HEK293 (cell line): ENCODE results near the gene LRP1B.

Experiments used
- CTCF ChIA-PET: fragments of 350-600 bp; formaldehyde crosslinking; extraction: SDS; loops from one replicate; lab custom pipeline; 2021; ENCODE audit warnings: antibody characterized with exemption; lab: Yijun Ruan, JAX
- POLR2A ChIA-PET: fragments of 300-600 bp; formaldehyde crosslinking; extraction: SDS; loops from one replicate; lab custom pipeline; 2020; ENCODE audit warnings: antibody characterized with exemption, inconsistent platforms; lab: Yijun Ruan, JAX
- H3K27ac ChIP-seq: fragments of 200-500 bp; sonication (Bioruptor generic); 2 replicates; pipeline ENCODE4 v1.5.1; 2014; ENCODE audit warnings: low read depth, low read length, control low read depth, inconsistent platforms; ENCODE audit errors: extremely low read depth
- H3K36me3 ChIP-seq, 2 experiments: fragments of 200-500 bp in 1 of 2; sonication (Bioruptor generic) in 1 of 2; 1 replicate in 1 of 2; 2 replicates in 1 of 2; pipeline ENCODE4 v1.5.1; 2014 to 2017; ENCODE audit warnings: inconsistent platforms in 2 of 2, low read length in 2 of 2; ENCODE audit not compliant: control insufficient read depth in 2 of 2, insufficient read depth in 1 of 2
- H3K4me1 ChIP-seq: fragments of 200-500 bp; sonication (Bioruptor generic); 2 replicates; pipeline ENCODE4 v1.5.1; 2014; ENCODE audit warnings: mild to moderate bottlenecking, low read length, inconsistent platforms; ENCODE audit not compliant: control insufficient read depth, insufficient read depth
- H3K4me3 ChIP-seq: 2 replicates; pipeline ENCODE4 v1.5.1; 2011; ENCODE audit warnings: low read depth, mild to moderate bottlenecking, control low read depth, low read length, moderate library complexity
- H3K9me3 ChIP-seq: fragments of 200-500 bp; sonication (Bioruptor generic); 2 replicates; pipeline ENCODE4 v1.5.1; 2014; ENCODE audit warnings: low read depth, low read length, inconsistent platforms; ENCODE audit not compliant: control insufficient read depth, insufficient read depth
- OSR2 ChIP-seq: fragments of 450-650 bp; formaldehyde crosslinking; IDR thresholded peaks from 2 replicates; pipeline ENCODE4 v1.5.1; 2016; ENCODE audit warnings: missing biosample characterization, missing genetic modification characterization
- TCF7L2 ChIP-seq: IDR thresholded peaks from 2 replicates; pipeline ENCODE4 v1.6.1; 2011; ENCODE audit warnings: low read depth, mild to moderate bottlenecking, inconsistent platforms, low read length, moderate library complexity, borderline replicate concordance
- TRIM28 ChIP-seq: IDR thresholded peaks from 2 replicates; pipeline ENCODE4 v1.6.1; 2011; ENCODE audit warnings: low read length, control low read depth, borderline replicate concordance
- YY1 ChIP-seq: fragments of 450-650 bp; formaldehyde crosslinking; IDR thresholded peaks from 2 replicates; pipeline ENCODE4 v1.5.1; 2018; ENCODE audit warnings: missing biosample characterization, missing genetic modification characterization
- ZBTB17 ChIP-seq: fragments of 450-650 bp; formaldehyde crosslinking; IDR thresholded peaks from 2 replicates; pipeline ENCODE4 v1.5.1; 2016; ENCODE audit warnings: missing biosample characterization, missing genetic modification characterization
- ZBTB8A ChIP-seq: fragments of 450-650 bp; formaldehyde crosslinking; IDR thresholded peaks from 2 replicates; pipeline ENCODE4 v1.5.1; 2016; ENCODE audit warnings: missing biosample characterization, missing genetic modification characterization
- ZIC2 ChIP-seq: fragments of 450-650 bp; formaldehyde crosslinking; IDR thresholded peaks from 2 replicates; pipeline ENCODE4 v1.5.1; 2016; ENCODE audit warnings: missing biosample characterization, missing genetic modification characterization
- ZNF16 ChIP-seq: fragments of 450-650 bp; formaldehyde crosslinking; IDR thresholded peaks from 2 replicates; pipeline ENCODE4 v1.5.1; 2016; ENCODE audit warnings: low read depth, missing biosample characterization, missing genetic modification characterization
- ZNF184 ChIP-seq: fragments of 450-650 bp; IDR thresholded peaks from 2 replicates; pipeline ENCODE4 v1.5.1; 2018; ENCODE audit warnings: missing biosample characterization, mild to moderate bottlenecking, missing genetic modification characterization
- ZNF248 ChIP-seq: fragments of 450-650 bp; formaldehyde crosslinking; IDR thresholded peaks from 2 replicates; pipeline ENCODE4 v1.5.1; 2017; ENCODE audit warnings: missing biosample characterization, missing genetic modification characterization
- ZNF530 ChIP-seq: fragments of 450-650 bp; formaldehyde crosslinking; IDR thresholded peaks from 2 replicates; pipeline ENCODE4 v1.5.1; 2016; ENCODE audit warnings: low read depth, missing biosample characterization, missing genetic modification characterization
- ZNF707 ChIP-seq: fragments of 450-650 bp; formaldehyde crosslinking; IDR thresholded peaks from 2 replicates; pipeline ENCODE4 v1.5.1; 2016; ENCODE audit warnings: missing biosample characterization, missing genetic modification characterization
- ZNF843 ChIP-seq: fragments of 450-650 bp; formaldehyde crosslinking; IDR thresholded peaks from 2 replicates; pipeline ENCODE4 v1.5.1; 2016; ENCODE audit warnings: missing biosample characterization, missing genetic modification characterization
- TF ChIP-seq, protein P1 (sequence below): fragments of 450-650 bp; formaldehyde crosslinking; IDR thresholded peaks from 2 replicates; pipeline ENCODE4 v1.5.1; 2017; ENCODE audit warnings: missing biosample characterization, missing genetic modification characterization
- TF ChIP-seq, protein P2 (sequence below): fragments of 450-650 bp; formaldehyde crosslinking; IDR thresholded peaks from 2 replicates; pipeline ENCODE4 v1.5.1; 2016; ENCODE audit warnings: missing biosample characterization, missing genetic modification characterization
- TF ChIP-seq, protein P3 (sequence below): fragments of 450-650 bp; formaldehyde crosslinking; conservative IDR thresholded peaks from 2 replicates; pipeline ENCODE4 v1.5.1; 2016; ENCODE audit warnings: low read depth, missing biosample characterization, missing genetic modification characterization
- TF ChIP-seq, protein P4 (sequence below): fragments of 450-650 bp; formaldehyde crosslinking; IDR thresholded peaks from 2 replicates; pipeline ENCODE4 v1.5.1; 2016; ENCODE audit warnings: missing biosample characterization, missing genetic modification characterization
- TF ChIP-seq, protein P5 (sequence below): fragments of 450-650 bp; formaldehyde crosslinking; IDR thresholded peaks from 2 replicates; pipeline ENCODE4 v1.5.1; 2016; ENCODE audit warnings: missing biosample characterization, missing genetic modification characterization
- TF ChIP-seq, protein P6 (sequence below): fragments of 450-650 bp; formaldehyde crosslinking; IDR thresholded peaks from 2 replicates; pipeline ENCODE4 v1.5.1; 2016; ENCODE audit warnings: missing biosample characterization, missing genetic modification characterization, borderline replicate concordance

The LRP1B gene

DNA sequence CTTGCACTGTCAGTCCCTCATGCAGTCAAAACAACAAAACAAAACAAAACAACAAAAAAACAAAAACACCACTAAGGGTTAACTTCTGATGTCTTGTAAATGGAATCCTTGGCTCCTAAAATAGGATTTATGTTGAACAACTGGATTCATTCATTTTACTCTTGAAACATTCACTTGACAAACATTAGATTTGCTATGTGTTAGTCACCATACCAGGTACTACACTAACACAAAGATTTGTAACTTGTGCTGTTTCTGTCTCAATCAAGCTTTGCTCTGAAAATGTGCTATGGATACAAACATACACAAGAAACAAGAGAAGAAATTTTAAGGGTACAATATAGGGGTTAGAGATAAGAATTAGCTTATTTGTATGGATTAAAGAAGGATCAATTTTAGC is 812.8 kb downstream of the LRP1B start:
- Histone ChIP-seq H3K4me3 (no peak overlapping the region), H3K9me3 (no peaks in the 10 kb centered on the region), H3K36me3 (no peaks in the 10 kb centered on the region), H3K4me1 (peaks cover 8% of the 10 kb centered on the region), H3K27ac (no peak overlapping the region)
- POLR2A ChIA-PET, result no interaction called here
- CTCF ChIA-PET, result no interaction called here
- TF ChIP-seq YY1 (tag by site-specific recombination), result no peak
- no peak for TF ChIP-seq ZNF16
- no peak for TF ChIP-seq ZNF530 (tag by site-specific recombination)
- TF ChIP-seq ZNF707 (tag by site-specific recombination), result no peak
- TF ChIP-seq, protein P1, sequence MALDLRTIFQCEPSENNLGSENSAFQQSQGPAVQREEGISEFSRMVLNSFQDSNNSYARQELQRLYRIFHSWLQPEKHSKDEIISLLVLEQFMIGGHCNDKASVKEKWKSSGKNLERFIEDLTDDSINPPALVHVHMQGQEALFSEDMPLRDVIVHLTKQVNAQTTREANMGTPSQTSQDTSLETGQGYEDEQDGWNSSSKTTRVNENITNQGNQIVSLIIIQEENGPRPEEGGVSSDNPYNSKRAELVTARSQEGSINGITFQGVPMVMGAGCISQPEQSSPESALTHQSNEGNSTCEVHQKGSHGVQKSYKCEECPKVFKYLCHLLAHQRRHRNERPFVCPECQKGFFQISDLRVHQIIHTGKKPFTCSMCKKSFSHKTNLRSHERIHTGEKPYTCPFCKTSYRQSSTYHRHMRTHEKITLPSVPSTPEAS (tag by site-specific recombination), result no peak
- TF ChIP-seq, protein P2, sequence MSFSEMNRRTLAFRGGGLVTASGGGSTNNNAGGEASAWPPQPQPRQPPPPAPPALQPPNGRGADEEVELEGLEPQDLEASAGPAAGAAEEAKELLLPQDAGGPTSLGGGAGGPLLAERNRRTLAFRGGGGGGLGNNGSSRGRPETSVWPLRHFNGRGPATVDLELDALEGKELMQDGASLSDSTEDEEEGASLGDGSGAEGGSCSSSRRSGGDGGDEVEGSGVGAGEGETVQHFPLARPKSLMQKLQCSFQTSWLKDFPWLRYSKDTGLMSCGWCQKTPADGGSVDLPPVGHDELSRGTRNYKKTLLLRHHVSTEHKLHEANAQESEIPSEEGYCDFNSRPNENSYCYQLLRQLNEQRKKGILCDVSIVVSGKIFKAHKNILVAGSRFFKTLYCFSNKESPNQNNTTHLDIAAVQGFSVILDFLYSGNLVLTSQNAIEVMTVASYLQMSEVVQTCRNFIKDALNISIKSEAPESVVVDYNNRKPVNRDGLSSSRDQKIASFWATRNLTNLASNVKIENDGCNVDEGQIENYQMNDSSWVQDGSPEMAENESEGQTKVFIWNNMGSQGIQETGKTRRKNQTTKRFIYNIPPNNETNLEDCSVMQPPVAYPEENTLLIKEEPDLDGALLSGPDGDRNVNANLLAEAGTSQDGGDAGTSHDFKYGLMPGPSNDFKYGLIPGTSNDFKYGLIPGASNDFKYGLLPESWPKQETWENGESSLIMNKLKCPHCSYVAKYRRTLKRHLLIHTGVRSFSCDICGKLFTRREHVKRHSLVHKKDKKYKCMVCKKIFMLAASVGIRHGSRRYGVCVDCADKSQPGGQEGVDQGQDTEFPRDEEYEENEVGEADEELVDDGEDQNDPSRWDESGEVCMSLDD (tag by site-specific recombination), result no peak
- TF ChIP-seq ZNF248 (tag by site-specific recombination), result no peak
- TF ChIP-seq ZBTB8A (tag by site-specific recombination), result no peak

DNA sequence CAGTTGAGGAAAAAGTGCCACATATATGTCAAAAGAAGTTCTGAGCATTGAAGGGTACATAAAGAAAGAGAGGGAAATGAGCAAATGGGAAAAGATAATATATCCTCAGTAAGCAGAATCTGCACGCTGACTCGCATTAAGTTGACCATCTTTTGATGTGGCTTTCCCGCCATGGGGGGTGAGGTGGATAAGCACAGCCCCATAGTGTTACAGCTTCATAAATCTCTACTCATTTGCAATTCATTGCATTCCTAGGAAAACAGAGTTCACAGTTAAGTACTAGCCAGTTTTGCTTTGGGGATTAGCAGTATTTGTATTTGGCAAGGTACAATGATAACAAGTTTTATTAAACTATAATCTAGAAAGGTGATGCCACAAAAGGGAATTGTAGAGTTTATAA is 814.2 kb downstream of the LRP1B start:
- Histone ChIP-seq H3K27ac (no peak overlapping the region), H3K4me3 (no peak overlapping the region), H3K4me1 (peaks cover 8% of the 10 kb centered on the region), H3K36me3 (no peaks in the 10 kb centered on the region), H3K9me3 (no peaks in the 10 kb centered on the region)
- POLR2A ChIA-PET, result no interaction called here
- CTCF ChIA-PET, result no interaction called here
- TF ChIP-seq, protein P3, sequence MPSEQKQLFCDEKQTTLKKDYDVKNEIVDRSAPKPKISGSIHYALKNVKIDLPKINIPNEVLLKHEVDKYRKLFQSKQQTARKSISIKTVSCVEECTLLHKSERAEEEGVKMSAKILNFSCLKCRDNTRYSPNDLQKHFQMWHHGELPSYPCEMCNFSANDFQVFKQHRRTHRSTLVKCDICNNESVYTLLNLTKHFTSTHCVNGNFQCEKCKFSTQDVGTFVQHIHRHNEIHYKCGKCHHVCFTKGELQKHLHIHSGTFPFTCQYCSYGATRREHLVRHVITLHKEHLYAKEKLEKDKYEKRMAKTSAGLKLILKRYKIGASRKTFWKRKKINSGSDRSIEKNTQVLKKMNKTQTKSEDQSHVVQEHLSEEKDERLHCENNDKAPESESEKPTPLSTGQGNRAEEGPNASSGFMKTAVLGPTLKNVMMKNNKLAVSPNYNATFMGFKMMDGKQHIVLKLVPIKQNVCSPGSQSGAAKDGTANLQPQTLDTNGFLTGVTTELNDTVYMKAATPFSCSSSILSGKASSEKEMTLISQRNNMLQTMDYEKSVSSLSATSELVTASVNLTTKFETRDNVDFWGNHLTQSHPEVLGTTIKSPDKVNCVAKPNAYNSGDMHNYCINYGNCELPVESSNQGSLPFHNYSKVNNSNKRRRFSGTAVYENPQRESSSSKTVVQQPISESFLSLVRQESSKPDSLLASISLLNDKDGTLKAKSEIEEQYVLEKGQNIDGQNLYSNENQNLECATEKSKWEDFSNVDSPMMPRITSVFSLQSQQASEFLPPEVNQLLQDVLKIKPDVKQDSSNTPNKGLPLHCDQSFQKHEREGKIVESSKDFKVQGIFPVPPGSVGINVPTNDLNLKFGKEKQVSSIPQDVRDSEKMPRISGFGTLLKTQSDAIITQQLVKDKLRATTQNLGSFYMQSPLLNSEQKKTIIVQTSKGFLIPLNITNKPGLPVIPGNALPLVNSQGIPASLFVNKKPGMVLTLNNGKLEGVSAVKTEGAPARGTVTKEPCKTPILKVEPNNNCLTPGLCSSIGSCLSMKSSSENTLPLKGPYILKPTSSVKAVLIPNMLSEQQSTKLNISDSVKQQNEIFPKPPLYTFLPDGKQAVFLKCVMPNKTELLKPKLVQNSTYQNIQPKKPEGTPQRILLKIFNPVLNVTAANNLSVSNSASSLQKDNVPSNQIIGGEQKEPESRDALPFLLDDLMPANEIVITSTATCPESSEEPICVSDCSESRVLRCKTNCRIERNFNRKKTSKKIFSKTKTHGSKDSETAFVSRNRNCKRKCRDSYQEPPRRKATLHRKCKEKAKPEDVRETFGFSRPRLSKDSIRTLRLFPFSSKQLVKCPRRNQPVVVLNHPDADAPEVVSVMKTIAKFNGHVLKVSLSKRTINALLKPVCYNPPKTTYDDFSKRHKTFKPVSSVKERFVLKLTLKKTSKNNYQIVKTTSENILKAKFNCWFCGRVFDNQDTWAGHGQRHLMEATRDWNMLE (tag by site-specific recombination), result no peak
- peak; percentile 72 for TF ChIP-seq ZIC2
- no peak for TF ChIP-seq TRIM28
- TF ChIP-seq, protein P4, sequence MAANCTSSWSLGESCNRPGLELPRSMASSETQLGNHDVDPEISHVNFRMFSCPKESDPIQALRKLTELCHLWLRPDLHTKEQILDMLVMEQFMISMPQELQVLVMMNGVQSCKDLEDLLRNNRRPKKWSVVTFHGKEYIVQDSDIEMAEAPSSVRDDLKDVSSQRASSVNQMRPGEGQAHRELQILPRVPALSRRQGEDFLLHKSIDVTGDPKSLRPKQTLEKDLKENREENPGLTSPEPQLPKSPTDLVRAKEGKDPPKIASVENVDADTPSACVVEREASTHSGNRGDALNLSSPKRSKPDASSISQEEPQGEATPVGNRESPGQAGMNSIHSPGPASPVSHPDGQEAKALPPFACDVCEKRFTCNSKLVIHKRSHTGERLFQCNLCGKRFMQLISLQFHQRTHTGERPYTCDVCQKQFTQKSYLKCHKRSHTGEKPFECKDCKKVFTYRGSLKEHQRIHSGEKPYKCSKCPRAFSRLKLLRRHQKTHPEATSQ (tag by site-specific recombination), result no peak
- TF ChIP-seq ZNF843, result peak; percentile 95
- TF ChIP-seq, protein P5, sequence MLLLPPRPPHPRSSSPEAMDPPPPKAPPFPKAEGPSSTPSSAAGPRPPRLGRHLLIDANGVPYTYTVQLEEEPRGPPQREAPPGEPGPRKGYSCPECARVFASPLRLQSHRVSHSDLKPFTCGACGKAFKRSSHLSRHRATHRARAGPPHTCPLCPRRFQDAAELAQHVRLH (tag by site-specific recombination), result peak; percentile 69
- TF ChIP-seq, protein P6, sequence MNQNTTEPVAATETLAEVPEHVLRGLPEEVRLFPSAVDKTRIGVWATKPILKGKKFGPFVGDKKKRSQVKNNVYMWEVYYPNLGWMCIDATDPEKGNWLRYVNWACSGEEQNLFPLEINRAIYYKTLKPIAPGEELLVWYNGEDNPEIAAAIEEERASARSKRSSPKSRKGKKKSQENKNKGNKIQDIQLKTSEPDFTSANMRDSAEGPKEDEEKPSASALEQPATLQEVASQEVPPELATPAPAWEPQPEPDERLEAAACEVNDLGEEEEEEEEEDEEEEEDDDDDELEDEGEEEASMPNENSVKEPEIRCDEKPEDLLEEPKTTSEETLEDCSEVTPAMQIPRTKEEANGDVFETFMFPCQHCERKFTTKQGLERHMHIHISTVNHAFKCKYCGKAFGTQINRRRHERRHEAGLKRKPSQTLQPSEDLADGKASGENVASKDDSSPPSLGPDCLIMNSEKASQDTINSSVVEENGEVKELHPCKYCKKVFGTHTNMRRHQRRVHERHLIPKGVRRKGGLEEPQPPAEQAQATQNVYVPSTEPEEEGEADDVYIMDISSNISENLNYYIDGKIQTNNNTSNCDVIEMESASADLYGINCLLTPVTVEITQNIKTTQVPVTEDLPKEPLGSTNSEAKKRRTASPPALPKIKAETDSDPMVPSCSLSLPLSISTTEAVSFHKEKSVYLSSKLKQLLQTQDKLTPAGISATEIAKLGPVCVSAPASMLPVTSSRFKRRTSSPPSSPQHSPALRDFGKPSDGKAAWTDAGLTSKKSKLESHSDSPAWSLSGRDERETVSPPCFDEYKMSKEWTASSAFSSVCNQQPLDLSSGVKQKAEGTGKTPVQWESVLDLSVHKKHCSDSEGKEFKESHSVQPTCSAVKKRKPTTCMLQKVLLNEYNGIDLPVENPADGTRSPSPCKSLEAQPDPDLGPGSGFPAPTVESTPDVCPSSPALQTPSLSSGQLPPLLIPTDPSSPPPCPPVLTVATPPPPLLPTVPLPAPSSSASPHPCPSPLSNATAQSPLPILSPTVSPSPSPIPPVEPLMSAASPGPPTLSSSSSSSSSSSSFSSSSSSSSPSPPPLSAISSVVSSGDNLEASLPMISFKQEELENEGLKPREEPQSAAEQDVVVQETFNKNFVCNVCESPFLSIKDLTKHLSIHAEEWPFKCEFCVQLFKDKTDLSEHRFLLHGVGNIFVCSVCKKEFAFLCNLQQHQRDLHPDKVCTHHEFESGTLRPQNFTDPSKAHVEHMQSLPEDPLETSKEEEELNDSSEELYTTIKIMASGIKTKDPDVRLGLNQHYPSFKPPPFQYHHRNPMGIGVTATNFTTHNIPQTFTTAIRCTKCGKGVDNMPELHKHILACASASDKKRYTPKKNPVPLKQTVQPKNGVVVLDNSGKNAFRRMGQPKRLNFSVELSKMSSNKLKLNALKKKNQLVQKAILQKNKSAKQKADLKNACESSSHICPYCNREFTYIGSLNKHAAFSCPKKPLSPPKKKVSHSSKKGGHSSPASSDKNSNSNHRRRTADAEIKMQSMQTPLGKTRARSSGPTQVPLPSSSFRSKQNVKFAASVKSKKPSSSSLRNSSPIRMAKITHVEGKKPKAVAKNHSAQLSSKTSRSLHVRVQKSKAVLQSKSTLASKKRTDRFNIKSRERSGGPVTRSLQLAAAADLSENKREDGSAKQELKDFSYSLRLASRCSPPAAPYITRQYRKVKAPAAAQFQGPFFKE (tag by site-specific recombination), result no peak
- TF ChIP-seq OSR2 (tag by site-specific recombination), result peak; percentile 52
- peak; percentile 91 for TF ChIP-seq TCF7L2
- no peak for TF ChIP-seq ZNF184
- no peak for TF ChIP-seq ZBTB17 (tag by site-specific recombination)
